OCI-LY7 (cell line): ENCODE measurements around the gene ALG5. TPM values are rescaled to one million over a fixed set of nuclear protein-coding genes. Genes with fewer than 3 reads are reported as not detected.

Experiments used
- BruUV-seq: library from RNA; stranded (reverse); fragments of 400-500 nt; replicated peaks from 2 replicates; lab custom pipeline; 2021; lab: Mats Ljungman, UMichigan
- CTCF ChIA-PET: fragments of 300-600 bp; sonication (Branson Sonifier 250); formaldehyde crosslinking; loops from one replicate; lab custom pipeline; 2022; ENCODE audit warnings: antibody characterized with exemption; ENCODE audit not compliant: unreplicated experiment; lab: Charles Lee
- POLR2A ChIA-PET: fragments of 300-600 bp; sonication (Branson Sonifier 250); formaldehyde crosslinking; loops from one replicate; lab custom pipeline; 2022; ENCODE audit warnings: antibody characterized with exemption; lab: Charles Lee
- DNase-seq: peaks from one replicate; pipeline ENCODE4 v3.0.0-alpha.2; 2015; ENCODE audit warnings: low spot score
- H2AFZ ChIP-seq: fragments of 200-600 bp; sonication (generic), shearing (Covaris generic); 2 replicates; pipeline ENCODE4 v1.6.1; 2014; ENCODE audit warnings: mild to moderate bottlenecking, antibody characterized with exemption, low read length, moderate library complexity
- H3K27ac ChIP-seq: fragments of 200-600 bp; sonication (generic); 2 replicates; pipeline ENCODE4 v1.5.1; 2014; ENCODE audit warnings: mixed run types, low read depth, mild to moderate bottlenecking, moderate library complexity, low read length, inconsistent platforms; ENCODE audit not compliant: poor library complexity, severe bottlenecking
- H3K36me3 ChIP-seq: fragments of 200-600 bp; sonication (generic); 2 replicates; pipeline ENCODE4 v1.6.1; 2014; ENCODE audit warnings: mild to moderate bottlenecking, antibody characterized with exemption, low read length, moderate library complexity, mixed read lengths; ENCODE audit not compliant: insufficient read depth
- H3K4me1 ChIP-seq: fragments of 200-600 bp; sonication (generic); 2 replicates; pipeline ENCODE4 v1.5.1; 2014; ENCODE audit warnings: mild to moderate bottlenecking, low read length; ENCODE audit not compliant: insufficient read depth, poor library complexity, severe bottlenecking
- H3K4me2 ChIP-seq: fragments of 200-600 bp; sonication (generic); 2 replicates; pipeline ENCODE4 v1.6.1; 2014; ENCODE audit warnings: mild to moderate bottlenecking, low read length
- H3K4me3 ChIP-seq: fragments of 200-600 bp; sonication (generic); 2 replicates; pipeline ENCODE4 v1.5.1; 2014; ENCODE audit warnings: mild to moderate bottlenecking, low read depth, low read length; ENCODE audit not compliant: poor library complexity, severe bottlenecking
- H3K79me2 ChIP-seq: fragments of 200-600 bp; sonication (generic); 2 replicates; pipeline ENCODE4 v1.6.1; 2016; ENCODE audit warnings: low read depth, mild to moderate bottlenecking, low read length, moderate library complexity, mixed read lengths; ENCODE audit not compliant: insufficient read depth
- H3K9me2 ChIP-seq: fragments of 200-600 bp; sonication (generic); 2 replicates; pipeline ENCODE4 v1.6.1; 2016; ENCODE audit warnings: mild to moderate bottlenecking, low read length, mixed read lengths; ENCODE audit not compliant: insufficient read depth
- H3K9me3 ChIP-seq: fragments of 200-600 bp; sonication (generic); 2 replicates; pipeline ENCODE4 v1.6.1; 2014; ENCODE audit warnings: mild to moderate bottlenecking, mixed run types, low read length, mixed read lengths
- H4K20me1 ChIP-seq: fragments of 200-600 bp; sonication (generic); 2 replicates; pipeline ENCODE4 v1.6.1; 2014; ENCODE audit warnings: mild to moderate bottlenecking, antibody characterized with exemption, low read length, moderate library complexity, mixed read lengths; ENCODE audit not compliant: insufficient read depth
- EZH2phosphoT487 ChIP-seq: fragments of 200-600 bp; sonication (generic); IDR thresholded peaks from 2 replicates; pipeline ENCODE4 v1.6.1; 2018; ENCODE audit warnings: low read depth, borderline replicate concordance, mild to moderate bottlenecking, mixed run types, antibody characterized with exemption, low read length, moderate library complexity, mixed read lengths
- intact Hi-C: fragments of 100-400 bp; cut with micrococcal nuclease; formaldehyde crosslinking; loops from one replicate; pipeline ENCODE4 v1.10.0; 2022; ENCODE audit not compliant: unreplicated experiment
- total RNA-seq, 2 experiments: library from RNA; depleted of rRNA in 1 of 2; stranded (reverse); fragments of >200 nt in 1 of 2; shearing (Covaris generic) in 1 of 2; gene quantifications; 2 replicates each; pipeline ENCODE4 v1.2.3, GENCODE V29; 2014 to 2022
- TF ChIP-seq, protein P1 (sequence below): fragments of 200-600 bp; sonication (generic); conservative IDR thresholded peaks from 2 replicates; pipeline ENCODE4 v1.5.1; 2014; ENCODE audit warnings: mild to moderate bottlenecking, antibody characterized with exemption, low read length, moderate library complexity, mixed read lengths

ALG5 gene
- total RNA-seq, 2 experiments from 2014 or later: 23.8 to 31.6 TPM

DNA sequence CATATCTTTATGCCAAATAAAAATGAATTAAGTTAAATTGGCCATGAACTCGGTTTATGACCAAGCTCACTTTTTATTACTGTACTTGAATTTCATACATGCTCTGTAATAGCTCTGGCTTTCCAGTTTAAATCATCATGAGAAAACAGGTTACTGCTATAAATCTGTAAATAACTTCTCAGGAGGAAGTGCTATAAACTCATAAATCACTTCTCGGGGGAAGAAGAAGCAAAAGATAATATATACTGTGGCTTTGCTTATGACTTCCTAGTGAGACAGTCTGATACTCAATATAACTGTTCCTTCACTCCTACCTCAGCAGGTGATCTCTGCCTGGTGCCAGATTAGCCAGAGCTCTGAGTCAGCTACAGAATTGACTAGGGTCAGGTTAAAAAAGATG lies 47.9 kb upstream of the ALG5 start:
- intact Hi-C loops: no loop called here

DNA sequence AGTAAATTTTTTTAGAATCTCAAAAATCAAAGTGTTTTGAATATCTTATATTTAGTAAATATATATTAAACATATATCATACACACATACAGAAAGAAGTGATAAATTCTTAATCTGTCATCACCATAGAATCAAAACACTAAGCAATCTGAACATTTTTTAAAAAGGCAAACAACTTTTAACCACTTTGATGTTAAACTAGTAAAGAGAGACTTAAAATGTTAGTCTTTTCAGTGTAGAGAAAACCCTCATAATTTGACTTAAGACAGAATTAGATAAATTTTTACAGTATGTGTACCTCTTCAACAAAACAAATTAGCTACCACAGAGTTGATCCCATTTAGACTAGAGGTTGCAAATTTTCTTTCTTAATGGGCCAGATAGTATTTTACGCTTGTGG lies 46.9 kb upstream of the ALG5 start:
- H2AFZ ChIP-seq: no peak overlapping the region
- DNase-seq: no peak
- no peaks in the 10 kb centered on the region for H3K9me2 ChIP-seq
- TF ChIP-seq, protein P1, sequence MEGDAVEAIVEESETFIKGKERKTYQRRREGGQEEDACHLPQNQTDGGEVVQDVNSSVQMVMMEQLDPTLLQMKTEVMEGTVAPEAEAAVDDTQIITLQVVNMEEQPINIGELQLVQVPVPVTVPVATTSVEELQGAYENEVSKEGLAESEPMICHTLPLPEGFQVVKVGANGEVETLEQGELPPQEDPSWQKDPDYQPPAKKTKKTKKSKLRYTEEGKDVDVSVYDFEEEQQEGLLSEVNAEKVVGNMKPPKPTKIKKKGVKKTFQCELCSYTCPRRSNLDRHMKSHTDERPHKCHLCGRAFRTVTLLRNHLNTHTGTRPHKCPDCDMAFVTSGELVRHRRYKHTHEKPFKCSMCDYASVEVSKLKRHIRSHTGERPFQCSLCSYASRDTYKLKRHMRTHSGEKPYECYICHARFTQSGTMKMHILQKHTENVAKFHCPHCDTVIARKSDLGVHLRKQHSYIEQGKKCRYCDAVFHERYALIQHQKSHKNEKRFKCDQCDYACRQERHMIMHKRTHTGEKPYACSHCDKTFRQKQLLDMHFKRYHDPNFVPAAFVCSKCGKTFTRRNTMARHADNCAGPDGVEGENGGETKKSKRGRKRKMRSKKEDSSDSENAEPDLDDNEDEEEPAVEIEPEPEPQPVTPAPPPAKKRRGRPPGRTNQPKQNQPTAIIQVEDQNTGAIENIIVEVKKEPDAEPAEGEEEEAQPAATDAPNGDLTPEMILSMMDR: no peak
- no peak for TF ChIP-seq EZH2phosphoT487
- ChIA-PET CTCF (no interaction called here), POLR2A (interaction anchor here (0.7 to 3.3 kb wide), 6 partner anchors 8 to 65 kb away, joined by 3 to 13 read pairs (median 8); partner anchors contain the start of gene EXOSC8)
- peaks cover 43% of the 10 kb centered on the region for H3K79me2 ChIP-seq
- H3K36me3 ChIP-seq: peaks cover 83% of the 10 kb centered on the region
- BruUV-seq: no TSS peak
- intact Hi-C loops: no loop called here
- no peak overlapping the region for H3K27ac ChIP-seq
- H3K4me2 ChIP-seq: no peak overlapping the region
- H3K4me3 ChIP-seq: no peak overlapping the region
- H4K20me1 ChIP-seq: peaks cover 7% of the 10 kb centered on the region; the same call in 1 of the 2 replicates
- peaks cover 4% of the 10 kb centered on the region for H3K4me1 ChIP-seq
- no peaks in the 10 kb centered on the region for H3K9me3 ChIP-seq

More for the DNA sequence above, 47.9 kb upstream of the ALG5 start:
- Histone ChIP-seq H3K9me3 (no peaks in the 10 kb centered on the region), H3K79me2 (peaks cover 53% of the 10 kb centered on the region), H3K9me2 (no peaks in the 10 kb centered on the region), H3K36me3 (peaks cover 80% of the 10 kb centered on the region), H3K4me3 (no peak overlapping the region), H3K27ac (no peak overlapping the region), H3K4me1 (peaks cover 4% of the 10 kb centered on the region), H4K20me1 (peaks cover 10% of the 10 kb centered on the region; the same call in 1 of the 2 replicates), H2AFZ (no peak overlapping the region), H3K4me2 (no peak overlapping the region)
- BruUV-seq: no TSS peak
- DNase-seq: no peak
- TF ChIP-seq EZH2phosphoT487: no peak
- TF ChIP-seq, protein P1: no peak
- POLR2A ChIA-PET: interaction anchor here (0.6 to 3.3 kb wide), 10 partner anchors 9 to 1173 kb away, joined by 3 to 17 read pairs (median 9); partner anchors contain the start of gene EXOSC8
- CTCF ChIA-PET: no interaction called here

DNA sequence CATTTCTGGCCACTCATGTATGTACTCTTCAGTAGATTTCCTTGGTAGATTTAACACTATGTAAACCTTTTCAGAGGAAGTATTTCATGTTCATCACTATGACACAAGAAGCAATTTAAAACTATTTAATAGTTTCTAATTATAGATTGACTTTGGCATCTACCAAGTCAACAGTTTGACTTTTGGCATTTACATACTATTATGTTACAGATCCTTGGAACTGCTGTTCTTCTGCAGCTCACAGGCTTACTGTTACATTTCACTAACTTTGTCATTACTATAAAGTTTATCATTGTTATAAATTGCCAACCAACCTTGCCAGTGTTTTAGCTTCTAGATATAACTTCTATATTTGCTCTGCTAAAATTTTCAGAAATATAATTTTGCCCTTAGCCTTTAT lies 41.6 kb upstream of the ALG5 start:
- Histone ChIP-seq H3K4me2 (no peak overlapping the region), H3K79me2 (peaks cover 10% of the 10 kb centered on the region; the same call in 1 of the 2 replicates), H3K36me3 (peaks cover 93% of the 10 kb centered on the region), H3K9me3 (no peaks in the 10 kb centered on the region), H2AFZ (no peak overlapping the region), H4K20me1 (no peaks in the 10 kb centered on the region), H3K4me3 (no peak overlapping the region), H3K4me1 (no peaks in the 10 kb centered on the region), H3K9me2 (no peaks in the 10 kb centered on the region), H3K27ac (no peak overlapping the region)
- no peak for DNase-seq
- ChIA-PET POLR2A (interaction anchor here (0.6 to 1.0 kb wide), 3 partner anchors 10 to 224 kb away, joined by 3 to 4 read pairs (median 3); no protein-coding TSS in a partner anchor), CTCF (no interaction called here)
- intact Hi-C loops: no loop called here
- TF ChIP-seq, protein P1: no peak
- TF ChIP-seq EZH2phosphoT487: no peak
- no TSS peak for BruUV-seq
